HuH-7.5 (cell line): ENCODE results near the gene NUP37.
A peak's percentile ranks its signal among the peaks of the same experiment; 100 is the strongest.
"Not testable (repeated sequence)": the region's sequence is repeated elsewhere in the genome, so short reads cannot be mapped to it uniquely, and the experiment has no call there.

Source experiments
- DNase-seq: peaks from one replicate; pipeline ENCODE4 v3.0.0; 2011; ENCODE audit warnings: low spot score

NUP37 gene, protein sequence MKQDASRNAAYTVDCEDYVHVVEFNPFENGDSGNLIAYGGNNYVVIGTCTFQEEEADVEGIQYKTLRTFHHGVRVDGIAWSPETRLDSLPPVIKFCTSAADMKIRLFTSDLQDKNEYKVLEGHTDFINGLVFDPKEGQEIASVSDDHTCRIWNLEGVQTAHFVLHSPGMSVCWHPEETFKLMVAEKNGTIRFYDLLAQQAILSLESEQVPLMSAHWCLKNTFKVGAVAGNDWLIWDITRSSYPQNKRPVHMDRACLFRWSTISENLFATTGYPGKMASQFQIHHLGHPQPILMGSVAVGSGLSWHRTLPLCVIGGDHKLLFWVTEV

DNA sequence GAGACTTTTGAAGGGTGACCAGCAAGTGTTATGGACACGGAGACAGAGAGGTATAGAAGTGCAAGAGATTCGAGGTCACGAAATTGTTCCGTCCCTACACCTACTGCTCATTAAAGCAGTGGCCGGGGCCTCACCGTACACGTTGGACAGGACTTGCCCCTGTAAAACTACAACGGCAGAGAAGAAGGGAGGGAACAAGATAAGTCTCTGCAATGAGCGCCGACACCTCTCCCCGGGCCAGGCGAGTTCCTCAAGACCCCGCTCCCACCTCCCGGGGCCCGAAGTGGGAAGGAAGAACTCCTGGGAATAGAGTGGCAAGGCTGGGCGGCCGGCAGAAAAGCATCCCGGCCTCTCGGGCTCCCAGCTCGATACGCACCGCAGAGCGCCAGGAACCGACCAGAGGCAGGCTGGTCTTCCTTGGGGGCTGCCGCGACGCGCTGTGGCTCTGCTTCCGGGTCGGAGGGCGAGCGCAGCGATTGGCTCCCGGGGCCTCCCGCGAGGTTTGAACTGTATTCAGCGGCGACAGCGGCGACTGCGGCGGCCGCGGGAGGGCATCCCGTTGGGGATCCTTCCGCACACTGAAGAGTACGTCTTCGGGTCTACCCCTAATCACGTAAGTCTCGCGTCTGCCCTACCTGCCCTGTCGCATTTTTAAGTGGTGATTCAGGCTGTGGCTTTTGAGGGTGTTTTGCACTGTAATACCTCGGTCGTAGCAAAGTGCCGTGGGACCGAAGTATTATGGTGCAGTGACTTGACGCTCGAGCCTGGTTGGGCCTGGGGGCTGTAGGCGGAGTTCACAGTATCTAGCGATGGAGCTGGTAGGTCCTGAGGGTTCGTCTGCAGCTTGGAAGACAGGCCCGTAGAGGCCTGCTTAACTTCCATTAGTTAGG, at the start of gene NUP37, which contains the start of gene PARPBP:
Gene NUP37, minus strand, starts transcription at position 441 of the 890 bp plus-strand sequence. CDS start 1,596 bp downstream, outside the sequence.
Gene PARPBP, plus strand, starts transcription at position 510 of the 890 bp plus-strand sequence. CDS start 3,706 bp downstream, outside the sequence.
- peak; percentile 73 for DNase-seq

DNA sequence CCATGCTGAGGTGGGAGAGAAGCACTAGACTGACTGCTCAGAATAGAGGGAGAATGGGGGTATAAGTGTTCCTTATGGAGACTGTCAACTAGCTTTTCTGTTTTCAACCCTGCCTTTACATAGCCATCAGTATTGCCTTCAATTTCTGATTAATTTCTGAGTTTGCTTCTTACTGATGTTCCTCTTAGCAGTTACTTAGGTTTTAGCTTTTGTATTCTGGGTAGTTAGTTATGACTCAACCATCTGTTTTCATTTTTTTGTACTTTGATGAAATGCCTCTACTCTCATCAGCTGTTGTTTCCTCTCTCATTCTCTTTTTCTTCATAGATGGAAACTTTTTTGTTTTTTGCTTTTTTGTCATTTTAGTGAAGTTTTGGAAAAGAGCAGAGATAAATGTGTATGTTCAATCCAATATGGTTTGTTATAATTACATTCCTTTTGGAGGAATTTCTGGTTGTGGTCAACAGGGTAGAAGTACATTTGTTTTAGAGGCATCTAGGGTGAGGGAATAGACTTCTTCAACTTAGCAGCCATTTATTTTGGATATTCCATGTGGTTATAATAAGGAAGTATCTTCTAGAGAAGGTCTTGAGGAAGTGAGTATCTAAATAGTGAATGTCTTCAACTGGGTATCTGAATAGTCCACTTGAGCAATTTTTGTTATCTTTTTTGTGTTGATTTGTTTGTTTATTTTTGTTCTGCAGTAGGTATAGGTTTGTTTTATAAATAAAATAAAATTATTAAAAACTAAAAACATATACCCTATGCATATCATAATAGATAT, 48.1 kb upstream of the NUP37 start:
- no peak for DNase-seq

DNA sequence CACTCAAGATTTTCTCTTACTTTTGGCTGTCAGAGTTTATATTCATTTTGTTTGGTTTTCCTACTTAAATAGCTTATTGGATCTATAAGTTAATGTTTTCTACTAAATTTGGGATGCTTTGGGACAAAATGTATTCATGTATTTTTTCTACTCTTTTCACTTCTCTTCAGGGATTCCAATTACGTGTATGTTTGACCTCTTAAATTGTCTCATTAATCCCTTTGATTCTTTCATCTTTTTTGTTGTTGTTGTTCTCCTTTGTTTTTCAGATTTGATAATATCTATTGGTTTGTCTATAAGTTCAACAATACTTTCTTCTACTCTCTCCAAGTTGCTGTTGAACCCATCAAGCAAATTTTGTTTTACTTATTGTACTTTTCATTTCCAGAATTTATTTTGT, 43.5 kb upstream of the NUP37 start:
- DNase-seq: no peak

DNA sequence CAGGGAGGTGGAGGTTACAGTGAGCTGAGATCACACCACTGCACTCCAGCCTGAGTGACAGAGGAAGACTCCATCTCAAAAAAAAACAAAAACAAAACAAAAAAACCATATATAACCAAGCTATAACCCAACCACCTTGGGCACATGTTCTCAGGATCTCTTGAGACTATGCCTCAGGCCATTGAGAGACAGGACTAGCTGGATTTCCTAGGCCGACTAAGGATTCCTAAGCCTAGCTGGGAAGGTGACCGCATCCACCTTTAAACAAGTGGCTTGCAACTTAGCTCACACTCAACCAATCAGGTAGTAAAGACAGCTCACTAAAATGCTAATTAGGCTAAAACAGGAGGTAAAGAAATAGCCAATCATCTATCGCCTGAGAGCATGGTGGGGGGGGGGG, 35.3 kb upstream of the NUP37 start:
- DNase-seq: not testable (repeated sequence)

DNA sequence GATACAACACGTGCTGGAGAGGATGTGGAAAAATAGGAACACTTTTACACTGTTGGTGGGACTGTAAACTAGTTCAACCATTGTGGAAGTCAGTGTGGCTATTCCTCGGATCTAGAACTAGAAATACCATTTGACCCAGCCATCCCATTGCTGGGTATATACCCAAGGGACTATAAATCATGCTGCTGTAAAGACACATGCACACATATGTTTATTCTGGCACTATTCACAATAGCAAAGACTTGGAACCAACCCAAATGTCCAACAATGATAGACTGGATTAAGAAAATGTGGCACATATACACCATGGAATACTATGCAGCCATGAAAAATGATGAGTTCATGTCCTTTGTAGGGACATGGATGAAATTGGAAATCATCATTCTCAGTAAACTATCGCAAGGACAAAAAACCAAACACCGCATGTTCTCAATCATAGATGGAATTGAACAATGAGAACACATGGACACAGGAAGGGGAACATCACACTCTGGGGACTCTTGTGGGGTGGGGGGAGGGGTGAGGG, 27.2 kb upstream of the NUP37 start:
- DNase-seq: not testable (repeated sequence)

DNA sequence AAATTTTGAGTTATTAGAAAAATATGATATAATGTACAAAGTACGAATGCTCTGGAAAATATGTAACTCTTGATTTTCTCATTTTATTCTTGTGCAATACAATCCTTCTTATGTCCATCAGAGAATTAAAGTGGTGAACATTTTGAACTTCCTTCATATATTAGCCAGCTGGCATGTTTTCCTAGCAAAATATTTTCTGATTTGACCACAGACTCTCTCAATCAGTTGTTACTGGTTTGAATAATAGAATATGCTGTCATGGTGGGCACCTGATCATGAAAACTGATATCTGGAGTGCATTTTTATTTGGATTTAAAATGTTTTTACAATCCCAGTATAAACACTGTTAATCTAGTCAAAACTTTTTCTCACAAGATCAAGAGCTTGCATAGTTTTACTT, 24.3 kb upstream of the NUP37 start:
- DNase-seq: no peak

DNA sequence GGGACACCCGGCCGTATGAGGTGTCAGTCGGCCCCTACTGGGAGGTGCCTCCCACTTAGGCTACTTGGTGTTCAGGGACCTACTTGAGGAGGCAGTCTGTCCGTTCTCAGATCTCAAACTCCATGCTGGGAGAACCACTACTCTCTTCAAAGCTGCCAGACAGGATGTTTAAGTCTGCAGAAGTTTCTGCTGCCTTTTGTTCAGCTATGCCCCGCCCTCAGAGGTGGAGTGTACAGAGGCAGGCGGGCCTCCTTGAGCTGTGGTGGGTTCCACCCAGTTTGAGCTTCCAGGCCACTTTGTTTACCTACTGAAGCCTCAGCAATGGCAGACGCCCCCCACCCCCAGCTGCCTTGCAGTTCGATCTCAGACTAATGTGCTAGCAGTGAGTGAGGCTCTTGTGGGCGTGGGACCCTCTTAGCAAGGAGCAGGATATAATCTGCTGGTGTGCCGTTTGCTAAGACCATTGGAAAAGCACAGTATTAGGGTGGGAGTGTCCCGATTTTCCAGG, 23.0 kb upstream of the NUP37 start:
- DNase-seq: not testable (repeated sequence)

DNA sequence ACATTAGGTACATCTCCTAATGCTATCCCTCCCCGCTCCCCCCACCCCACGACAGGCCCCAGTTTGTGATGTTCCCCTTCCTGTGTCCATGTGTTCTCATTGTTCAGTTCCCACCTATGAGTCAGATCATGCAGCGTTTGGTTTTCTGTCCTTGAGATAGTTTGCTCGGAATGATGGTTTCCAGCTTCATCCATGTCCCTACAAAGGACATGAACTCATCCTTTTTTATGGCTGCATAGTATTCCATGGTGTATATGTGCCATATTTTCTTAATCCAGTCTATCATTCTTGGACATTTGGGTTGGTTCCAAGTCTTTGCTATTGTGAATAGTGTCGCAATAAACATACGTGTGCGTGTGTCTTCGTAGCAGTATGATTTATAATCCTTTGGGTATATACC, 17.7 kb upstream of the NUP37 start:
- DNase-seq: not testable (repeated sequence)

DNA sequence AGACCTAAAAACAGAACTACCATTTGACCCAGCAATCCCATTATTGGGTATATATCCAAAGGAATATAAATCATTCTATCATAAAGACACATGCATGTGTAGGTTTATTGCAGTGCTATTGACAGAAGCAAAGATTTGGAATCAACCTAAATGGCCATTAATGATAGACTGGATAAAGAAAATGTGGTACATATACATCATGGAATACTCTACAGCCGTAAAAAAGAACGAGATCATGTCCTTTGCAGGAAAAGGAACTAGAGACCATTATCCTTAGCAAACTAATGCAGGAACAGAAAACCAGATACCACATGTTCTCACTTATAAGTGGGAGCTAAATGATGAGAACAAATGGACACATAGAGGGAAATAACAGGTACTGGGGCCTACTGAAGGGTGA, 11.5 kb upstream of the NUP37 start:
- not testable (repeated sequence) for DNase-seq

DNA sequence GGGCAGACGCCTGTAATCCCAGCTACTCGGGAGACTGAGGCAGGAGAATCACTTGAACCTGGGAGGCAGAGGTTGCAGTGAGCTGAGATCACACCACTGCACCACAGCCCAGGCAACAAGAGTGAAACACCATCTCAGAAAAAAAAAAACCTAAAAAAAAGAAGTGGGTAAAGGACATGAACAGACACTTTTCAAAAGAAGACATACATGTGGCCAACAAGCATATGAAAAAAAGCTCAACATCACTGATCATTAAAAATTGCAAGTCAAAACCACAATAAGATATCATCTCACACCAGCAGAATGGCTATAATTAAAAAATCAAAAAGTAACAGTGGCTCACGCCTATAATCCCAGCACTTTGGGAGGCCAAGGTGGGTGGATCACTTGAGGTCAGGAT, 10.8 kb upstream of the NUP37 start:
- DNase-seq: not testable (repeated sequence)

DNA sequence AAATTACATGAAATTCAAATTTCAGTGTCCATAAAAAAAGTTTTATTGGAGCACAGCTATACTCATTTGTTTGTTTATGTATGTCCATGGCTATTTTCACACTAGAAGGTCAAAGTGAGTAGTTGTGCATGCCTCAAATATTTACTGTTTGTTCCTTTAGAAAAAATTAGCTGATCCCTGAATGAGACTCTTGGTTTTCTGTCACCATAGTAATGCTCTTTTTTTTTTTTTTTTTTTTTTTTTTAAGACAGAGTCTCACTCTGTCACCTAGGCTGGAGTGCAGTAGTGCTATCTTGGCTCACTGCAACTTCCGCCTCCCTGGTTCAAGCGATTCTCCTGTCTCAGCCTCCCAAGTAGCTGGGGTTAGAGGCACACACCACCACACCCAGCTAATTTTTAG, 1.4 kb upstream of the NUP37 start:
- DNase-seq: not testable (repeated sequence)

DNA sequence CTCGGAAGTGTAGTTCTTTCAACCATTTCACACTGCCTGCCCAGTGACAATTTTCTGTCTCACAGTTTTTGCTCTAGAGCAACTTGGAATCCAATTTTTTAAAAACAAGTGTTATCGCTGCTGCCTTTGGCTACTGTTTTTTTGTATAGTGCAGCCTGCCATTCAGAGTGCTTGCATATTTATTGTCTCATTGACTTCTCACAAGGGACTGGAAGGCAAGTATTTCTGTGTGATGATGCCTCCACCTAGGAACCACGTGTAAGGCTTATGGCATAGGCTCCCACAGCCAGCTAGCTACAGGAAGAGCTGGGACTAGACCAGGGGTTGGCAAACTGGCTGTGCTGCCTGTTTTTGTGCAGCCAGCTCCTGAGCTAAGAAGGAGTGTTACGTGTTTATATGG, 972 bp upstream of the NUP37 start:
- DNase-seq: peak; percentile 8

DNA sequence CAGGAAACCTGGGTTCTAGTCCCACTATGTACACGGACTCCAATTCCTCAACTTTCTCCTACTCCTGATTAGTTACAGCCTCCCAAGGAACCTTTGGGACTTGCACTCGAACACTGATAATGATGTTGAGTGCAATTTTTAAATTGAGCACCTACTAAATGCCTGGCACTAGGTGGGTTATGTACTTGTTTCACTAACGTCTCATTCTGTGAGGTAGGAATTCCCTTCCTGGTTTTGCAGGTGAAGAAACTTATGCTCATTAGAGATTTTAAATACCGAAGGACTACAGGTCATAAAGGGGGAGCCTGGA, 605 bp upstream of the NUP37 start:
- DNase-seq: no peak

DNA sequence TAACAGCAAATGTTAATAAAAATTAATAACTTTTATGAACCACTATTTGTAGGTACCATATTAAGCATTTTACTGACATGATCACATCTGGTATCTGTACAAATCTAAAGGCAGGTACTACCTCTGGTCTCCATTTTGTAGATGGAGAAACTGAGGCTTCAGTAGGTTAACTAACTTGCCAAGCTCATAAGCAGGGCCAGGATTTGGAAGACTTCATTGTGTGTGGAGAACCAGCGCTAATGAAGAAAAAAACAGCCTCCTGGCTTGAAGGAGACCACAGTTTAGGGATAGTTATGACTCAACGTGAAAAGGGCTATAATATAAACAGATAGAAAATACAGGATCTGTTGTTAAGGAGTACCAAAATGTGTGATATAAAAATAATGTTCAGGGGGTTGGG, 1.0 kb downstream of the NUP37 start:
- DNase-seq: no peak

DNA sequence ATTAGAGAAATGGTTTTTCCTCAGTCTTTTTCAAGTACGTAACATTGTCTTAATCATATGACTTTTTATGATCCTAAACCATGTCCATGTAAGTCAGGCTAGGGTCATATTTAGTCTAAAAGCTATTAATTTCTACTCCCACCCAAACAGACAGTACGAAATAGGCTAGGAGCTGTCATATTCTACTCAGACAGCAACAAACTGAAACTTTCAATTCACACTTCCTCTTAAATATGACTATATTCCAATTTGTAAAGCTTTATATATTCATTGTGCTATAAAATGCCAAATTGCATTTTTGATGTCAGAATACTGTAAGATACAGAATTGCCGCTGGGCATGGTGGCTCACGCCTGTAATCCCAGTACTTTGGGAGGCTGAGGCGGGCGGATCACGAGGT, 3.5 kb downstream of the NUP37 start:
- DNase-seq: no peak

DNA sequence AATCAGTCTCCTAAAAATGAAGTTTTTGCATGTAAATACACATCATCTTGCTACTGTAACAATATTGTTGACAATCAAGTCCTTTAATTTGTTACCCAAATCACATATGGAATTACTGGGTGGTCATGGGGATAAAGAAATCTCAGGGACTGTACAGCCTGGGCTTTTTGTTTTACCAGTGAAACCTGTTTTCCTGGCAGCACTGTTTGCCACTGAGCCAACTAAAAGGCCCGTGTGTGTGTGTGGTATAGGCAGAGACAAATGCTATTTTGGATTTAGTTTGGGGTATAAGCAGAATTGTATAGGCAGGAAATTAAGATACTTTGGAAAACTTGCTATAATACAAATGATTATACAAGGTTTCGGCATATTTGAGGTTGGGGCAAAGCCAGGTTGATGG, 5.7 kb downstream of the NUP37 start:
- no peak for DNase-seq

DNA sequence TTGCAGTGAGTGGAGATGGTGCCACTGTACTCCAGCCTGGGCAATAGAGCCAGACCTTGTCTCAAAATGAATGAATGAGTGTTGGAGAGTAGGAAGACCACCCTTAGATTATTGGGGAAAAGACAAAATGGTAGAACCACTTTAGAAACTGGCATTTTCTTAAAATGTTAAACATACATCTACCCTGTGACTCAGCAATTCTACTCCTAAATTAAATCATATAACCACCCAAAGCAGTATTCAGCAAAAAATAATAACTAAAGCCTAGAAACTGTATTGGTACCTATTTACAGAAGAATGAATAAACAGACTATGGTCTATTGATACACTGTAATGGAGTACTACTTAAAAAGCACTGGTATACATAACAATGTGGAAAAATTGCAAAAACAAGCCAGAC, 9.1 kb downstream of the NUP37 start:
- DNase-seq: no peak

DNA sequence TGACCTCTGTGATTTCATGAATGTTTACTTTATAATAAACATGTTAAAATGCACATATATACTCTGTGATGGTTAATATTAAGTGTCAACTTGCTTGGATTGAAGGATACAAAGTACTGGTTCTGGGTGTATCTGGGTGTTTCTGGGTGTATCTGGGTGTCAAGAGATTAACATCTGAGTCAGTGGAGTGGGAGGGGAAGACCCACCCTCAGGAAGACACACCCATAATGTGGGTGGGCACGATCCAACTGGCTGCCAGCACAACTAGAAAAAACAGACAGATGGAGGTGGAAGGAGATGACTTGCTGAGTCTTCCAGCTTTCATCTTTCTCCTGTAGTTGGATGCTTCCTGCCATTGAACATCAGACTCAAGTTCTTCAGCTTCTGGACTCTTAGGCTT, 11.9 kb downstream of the NUP37 start:
- DNase-seq: no peak

DNA sequence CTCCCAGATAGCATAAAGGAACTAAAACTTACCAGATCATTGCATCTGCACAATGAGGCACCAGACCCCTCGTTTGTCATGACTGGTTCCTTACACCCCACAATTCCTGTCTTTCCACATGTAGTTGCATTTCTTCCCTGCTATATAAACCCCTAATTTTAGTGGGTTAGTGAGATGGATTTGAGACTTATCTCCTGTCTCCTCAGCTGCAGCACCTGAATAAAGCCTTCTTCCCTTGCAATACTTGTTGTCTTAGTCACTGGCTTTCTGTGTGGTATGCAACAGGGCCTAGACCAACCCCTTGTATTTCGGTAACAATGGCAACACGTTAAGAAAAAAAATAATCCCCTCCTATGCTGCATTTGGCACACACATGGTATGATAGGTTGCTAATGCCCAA, 13.0 kb downstream of the NUP37 start:
- DNase-seq: no peak

DNA sequence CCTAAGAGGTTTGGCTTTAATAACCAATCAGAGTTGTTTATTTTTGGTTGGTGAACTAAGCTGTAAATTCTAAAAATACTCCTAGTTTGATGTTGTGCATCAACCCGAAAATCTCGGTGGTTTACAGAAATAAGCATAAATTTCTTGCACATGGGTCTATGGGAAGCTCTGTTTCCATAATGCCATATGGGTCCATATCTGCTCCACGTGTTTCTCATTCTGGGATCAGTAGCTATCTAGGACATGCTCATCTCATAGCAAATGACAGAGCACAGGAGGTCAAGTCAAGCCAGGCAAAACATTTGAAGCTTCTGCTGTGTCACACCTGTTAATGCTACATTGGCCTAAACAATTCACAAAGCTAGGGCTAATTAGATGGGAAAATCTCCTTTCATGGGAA, 23.1 kb downstream of the NUP37 start:
- DNase-seq: no peak

DNA sequence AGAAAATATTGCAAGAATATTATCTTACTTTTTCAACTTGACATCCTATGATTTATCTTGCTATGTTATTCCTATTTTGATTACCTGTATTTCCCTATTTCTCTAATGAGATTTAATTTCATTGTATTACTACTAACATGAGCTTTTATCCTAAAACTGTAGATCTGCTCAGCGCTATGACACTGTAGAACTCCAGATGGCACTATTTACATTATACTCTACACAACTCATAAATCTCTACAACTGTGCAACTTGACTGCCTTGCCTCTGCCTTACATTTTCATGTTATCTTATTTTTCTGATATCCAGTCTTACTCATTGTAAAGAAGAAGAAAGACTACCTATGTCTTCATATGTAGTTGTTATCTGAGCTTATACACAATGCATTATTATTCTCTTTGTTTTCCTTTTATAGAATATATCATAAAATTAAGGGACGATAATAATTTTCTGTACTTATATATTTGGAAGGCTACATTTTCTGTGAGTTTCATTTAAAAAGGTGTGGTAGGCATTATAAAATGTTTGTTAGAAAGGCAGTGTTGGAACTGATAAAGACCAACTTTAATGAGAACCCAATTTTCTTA, 24.1 kb downstream of the NUP37 start:
- peak; percentile 8 for DNase-seq

DNA sequence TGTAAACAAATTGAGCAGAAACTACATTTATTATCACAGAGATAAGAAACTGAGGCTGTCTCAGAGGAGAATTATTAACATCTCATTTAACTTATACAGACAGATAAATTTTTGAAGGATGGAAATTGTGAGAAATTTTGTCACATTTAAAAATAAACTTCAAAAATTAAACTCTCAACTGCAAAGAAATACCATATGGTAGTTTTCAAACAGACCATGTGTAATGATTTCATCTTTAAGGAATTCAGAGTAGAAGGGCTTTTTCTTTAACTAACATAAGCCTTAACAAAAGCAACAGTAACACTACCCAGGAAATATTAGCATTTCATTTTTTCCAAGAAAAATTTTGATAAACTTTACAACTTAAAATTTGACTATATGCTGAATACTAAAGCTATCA, 26.6 kb downstream of the NUP37 start:
- DNase-seq: no peak
